ENCODE measurements around the gene GSTCD. TPM values are rescaled to one million over a fixed set of nuclear protein-coding genes. Genes with fewer than 3 reads are reported as not detected.

The GSTCD gene, protein sequence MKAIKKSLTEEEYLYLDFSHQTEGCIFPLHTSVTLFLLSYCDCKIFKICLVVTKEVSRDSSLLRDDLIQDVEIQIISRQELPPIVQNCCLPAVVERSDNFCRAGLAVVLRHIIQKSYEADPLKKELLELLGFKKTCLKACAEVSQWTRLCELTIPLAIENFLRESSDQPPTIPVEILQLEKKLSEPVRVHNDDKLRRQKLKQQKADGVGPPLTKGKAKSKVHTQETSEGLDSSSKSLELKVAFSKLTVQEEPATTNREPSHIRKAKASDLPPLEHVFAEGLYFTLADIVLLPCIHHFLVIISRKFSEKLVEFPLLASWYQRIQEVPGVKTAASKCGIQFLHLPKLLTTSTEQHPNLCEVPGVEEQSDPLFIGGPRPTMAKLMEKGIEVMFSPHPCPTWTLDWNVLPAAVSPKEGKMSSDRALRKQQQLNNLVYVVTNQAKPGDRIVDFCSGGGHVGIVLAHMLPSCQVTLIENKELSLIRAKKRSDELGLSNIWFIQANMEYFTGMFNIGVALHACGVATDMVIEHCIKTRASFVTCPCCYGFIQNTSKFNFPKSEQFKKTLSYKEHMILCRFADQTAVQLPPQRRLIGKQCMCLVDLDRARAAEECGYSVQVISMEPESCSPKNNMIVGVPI
- total RNA-seq = 10 to 100 TPM in 2 of 4 donors, 1 to 10 TPM in 2; 6.2 to 11.9 (median 9.1) TPM

DNA sequence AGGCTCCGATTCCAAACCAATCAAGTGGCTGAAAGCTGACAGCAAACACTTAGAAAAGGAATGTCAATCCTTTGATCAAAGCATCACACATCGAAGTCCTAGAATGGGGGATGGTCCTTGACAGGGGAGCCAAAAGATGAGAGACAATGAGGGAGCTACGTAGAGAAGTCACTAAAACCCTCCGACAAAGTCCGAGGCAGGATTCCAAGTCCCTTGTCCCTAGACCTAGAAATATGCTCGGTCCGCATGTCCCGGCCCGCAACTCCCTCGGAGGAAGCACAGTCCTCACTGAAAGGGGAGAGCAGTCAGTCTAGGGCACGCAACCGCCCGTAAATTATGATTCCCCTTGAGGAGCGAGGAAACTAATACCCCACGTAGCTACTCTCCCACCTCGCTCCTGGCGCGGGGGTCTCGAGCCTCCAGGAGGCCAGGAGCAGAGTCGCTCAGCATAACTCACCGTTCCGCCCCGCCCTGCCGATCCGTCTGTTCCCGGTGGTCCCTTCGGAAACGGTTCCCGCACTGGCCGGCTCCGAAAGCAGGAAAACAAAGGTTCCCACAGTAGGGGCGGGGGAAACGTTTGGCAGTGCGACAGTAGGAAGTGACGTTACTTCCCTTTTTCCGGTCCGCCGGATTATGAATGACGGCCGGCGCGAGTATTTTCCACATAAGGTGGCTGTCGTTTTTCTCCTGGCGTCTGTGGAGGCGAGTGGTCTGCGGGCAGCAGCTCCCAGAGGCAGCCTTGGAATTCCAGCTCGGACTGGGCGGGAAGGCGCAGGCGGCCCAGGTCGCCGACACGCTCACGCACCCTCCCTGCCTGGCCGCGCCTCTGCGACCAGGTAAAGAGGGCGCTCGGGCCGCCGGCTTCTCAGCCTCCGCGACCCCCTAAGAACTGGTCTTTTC is at the start of gene GSTCD, which contains the start of gene INTS12:
GSTCD (plus strand) TSS at position 604 of the 900 bp plus-strand sequence. CDS start 8,830 bp downstream, outside the sequence.
INTS12 (minus strand) TSS at position 509 of the 900 bp plus-strand sequence. CDS start 8,684 bp downstream, outside the sequence.
- TF ChIP-seq, protein P1, sequence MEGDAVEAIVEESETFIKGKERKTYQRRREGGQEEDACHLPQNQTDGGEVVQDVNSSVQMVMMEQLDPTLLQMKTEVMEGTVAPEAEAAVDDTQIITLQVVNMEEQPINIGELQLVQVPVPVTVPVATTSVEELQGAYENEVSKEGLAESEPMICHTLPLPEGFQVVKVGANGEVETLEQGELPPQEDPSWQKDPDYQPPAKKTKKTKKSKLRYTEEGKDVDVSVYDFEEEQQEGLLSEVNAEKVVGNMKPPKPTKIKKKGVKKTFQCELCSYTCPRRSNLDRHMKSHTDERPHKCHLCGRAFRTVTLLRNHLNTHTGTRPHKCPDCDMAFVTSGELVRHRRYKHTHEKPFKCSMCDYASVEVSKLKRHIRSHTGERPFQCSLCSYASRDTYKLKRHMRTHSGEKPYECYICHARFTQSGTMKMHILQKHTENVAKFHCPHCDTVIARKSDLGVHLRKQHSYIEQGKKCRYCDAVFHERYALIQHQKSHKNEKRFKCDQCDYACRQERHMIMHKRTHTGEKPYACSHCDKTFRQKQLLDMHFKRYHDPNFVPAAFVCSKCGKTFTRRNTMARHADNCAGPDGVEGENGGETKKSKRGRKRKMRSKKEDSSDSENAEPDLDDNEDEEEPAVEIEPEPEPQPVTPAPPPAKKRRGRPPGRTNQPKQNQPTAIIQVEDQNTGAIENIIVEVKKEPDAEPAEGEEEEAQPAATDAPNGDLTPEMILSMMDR (IDR thresholded peaks at IDR 0.05; ENCODE audit: low read depth) = no peak

DNA sequence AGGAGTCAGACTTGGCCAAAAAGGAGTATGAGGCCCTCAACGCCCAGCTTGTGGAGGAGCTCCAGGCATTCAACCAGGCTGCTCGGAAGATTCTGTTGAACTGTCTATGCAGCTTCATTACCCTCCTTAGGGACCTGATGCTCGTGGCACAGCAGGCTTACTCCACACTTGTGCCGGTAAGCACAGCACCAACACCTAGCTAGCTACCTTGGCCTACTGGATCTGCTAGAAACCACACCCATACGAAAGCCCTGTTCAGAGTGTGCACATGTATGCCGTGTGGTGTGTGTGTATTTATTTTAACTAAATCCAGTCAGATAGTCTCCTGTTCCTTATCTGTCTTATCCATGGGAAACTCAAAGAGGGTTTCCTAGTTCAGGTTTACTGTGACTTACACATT is 49.4 kb upstream of the GSTCD start:
- TF ChIP-seq, protein P1 (IDR thresholded peaks at IDR 0.05; ENCODE audit: low read depth) = no peak

DNA sequence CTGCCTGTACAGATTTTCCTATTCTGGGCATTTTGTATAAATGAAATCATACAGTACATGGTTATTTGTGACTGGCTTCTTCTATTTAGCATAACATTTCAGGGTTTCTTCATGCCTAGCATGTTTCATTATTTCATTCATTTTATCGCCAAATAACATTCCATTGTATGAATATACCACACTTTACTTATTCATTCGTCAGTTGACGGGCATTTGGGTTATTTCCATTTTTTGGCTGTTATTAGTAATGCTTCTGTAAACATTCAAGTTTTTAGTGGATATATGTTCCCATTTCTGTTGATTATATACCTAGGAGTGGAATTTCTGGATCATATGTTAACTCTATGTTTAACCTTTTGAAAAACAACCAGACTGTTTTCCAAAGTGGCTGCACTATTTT is 47.6 kb upstream of the GSTCD start:
- TF ChIP-seq, protein P1 (IDR thresholded peaks at IDR 0.05; ENCODE audit: low read depth) = no peak

DNA sequence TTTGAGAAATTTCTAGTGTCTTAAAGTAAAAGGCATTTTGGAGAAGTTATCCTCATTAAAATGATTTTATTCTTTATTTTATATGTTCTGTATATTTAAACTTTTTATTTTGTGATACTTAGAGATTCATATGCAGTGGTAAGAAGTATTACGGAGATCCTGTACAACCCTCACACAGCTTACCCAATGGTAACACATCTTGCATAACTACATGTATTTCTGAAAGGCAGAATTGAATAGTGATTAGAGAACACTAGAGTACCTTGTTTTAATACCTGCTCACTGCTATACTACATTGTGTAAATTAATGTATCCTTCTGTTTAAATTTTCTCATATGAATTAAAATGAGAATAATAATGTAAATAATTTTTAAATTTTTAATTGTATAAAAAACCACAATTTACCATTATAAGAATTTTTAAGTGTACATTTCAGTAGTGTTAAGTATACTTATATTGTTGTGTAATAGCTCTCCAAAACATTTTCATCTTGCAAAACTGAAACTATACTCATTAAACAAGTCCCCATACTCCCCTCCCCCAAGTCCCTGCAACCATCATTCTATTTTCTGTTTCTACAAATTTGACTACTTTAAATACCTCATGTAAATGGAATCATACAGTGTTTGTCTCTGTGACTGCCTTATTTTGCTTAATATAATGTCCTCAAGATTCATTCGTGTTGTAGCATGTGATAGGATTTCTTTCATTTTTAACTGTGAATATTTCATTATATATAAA is 45.5 kb upstream of the GSTCD start:
- TF ChIP-seq, protein P1 (IDR thresholded peaks at IDR 0.05; ENCODE audit: low read depth) = no peak

DNA sequence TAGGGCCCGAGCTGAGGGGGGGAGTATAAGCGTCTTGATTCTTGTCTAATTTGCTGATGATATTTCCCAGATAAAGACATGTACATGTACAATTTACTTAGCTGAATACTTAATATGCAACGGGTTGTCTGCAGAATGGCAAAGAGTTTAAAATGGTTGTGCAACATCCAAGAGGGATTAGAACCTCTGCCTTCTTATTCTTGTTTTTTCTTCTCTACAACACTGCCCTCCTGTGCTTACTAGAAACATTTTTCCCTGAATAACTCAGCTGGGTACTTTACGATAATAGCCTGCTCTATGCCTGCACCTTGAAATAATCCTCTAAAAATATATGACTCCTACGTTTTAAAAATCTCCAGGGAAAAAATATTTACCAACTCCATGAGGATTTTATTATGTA is 41.9 kb upstream of the GSTCD start:
- TF ChIP-seq, protein P1 (IDR thresholded peaks at IDR 0.05; ENCODE audit: low read depth) = no peak

DNA sequence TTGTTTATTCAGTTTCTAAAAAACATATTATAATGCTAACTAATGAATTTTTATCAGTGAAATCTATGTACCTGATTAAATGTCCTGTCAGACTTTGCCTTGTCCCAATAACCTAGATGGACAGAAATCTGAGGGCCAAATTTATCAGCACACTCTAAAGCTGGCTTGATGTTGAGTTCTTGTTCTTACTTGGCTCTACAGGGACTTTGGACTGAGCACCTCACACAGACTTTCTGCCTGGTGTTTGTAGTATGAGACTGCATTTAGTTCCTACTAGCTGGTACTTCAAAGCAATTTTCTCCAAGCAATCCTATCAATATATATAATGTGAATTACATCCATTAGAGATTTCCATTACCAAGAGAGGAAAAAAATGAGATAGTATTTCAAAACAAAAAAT is 37.9 kb upstream of the GSTCD start:
- TF ChIP-seq, protein P1 (IDR thresholded peaks at IDR 0.05; ENCODE audit: low read depth) = no peak

Measured in subcutaneous adipose tissue (tissue), 4 donors.